A204.1 (cell line): ENCODE data around the gene ISCA2.

ENCODE experiments used
- FAIRE-seq: peaks from 2 replicates; lab custom pipeline; 2012; peaks lifted over from hg19 to GRCh38; lab: Jason Lieb, UNC

ISCA2 gene

DNA sequence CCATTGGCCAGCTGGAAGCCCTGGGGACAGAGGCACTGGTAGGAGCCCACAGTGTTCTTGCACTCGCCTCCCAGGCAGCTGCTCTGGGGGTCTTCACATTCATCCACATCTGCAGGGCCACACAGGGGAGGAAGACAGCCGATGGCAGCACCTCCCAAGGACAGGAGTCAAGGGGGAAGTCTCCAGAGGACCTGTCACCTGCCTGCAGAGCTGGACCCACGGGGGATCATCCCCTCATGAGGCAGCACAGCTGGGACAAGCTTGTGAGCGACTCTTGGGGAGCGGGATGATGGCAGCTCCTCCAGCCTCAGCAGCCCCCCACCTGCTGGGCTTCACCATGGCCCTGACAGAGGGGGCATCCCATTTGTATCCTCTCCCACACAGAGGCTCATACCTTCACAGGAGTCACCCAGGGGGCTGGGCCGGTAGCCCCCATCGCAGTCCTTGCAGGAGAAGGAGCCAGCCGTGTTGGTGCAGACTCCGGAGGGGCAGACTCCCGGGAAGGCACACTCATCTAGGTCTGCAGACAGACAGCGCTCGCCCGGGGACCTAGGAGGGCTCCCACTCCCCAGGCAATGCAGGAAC, 15.4 kb downstream of the ISCA2 start:
- FAIRE-seq = no peak

DNA sequence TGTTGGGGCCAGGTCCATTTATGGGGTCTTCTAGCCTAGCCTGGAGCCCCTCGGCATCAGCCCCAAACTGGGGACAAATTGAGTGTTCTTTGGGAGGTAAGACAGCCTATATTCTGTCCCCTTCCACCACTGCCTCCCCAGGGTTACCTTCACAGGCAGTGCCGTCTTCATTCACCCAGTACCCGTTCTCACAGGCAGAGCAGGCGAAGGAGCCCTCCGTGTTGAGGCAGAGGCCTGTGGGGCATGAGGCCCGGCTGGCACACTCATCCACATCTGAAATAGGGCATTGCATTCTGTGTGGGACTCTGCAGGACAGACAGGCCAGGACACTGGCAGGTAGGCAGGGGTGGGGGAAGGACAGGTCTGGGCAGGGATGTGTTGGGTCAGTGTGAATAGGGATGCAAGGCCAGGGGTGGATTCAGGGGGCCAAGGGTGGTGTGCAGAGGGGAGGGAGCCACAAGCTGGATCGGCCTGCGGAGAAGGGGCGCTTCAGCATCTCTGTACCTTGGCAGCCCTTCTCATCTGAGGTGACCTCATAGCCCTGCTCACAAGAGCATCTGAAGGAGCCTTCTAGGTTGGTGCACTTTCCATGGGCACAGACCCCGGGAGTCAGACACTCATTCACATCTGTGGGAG, 16.1 kb downstream of the ISCA2 start:
- no peak for FAIRE-seq

DNA sequence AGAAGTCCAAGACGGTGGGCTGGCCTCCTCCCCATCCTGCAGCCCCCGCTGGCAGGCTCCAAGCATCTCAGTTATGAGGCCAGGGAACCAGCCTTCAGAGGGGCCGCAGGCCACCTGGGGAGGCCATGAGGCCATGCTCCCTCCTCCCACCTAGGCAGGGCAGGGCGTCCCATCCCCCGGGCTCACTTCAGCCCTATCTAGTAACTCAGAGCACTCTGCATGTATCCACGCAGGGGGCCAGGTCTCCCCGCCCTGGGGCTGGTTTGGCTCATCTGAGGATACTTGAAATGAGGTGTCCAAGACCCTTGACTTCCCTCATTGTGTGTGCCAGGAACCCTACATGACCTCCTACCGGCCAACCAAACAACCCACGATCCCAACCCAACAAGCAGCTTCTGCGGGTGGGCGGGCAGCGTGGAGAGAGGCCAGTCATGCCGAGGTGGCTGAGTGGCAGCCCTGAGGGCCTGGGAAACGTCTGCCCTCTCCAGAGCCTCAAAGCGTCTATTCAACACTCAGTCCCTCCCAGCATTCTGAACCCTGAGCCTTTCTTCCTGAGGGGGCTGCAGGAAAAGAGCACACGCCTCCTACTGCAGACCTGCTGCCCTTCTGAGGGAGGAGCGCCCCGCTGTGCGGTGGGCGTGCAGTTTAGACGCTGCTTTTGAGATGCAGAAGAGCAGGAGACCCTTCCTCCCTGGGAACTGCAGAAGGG, 16.8 kb downstream of the ISCA2 start:
- no peak for FAIRE-seq

DNA sequence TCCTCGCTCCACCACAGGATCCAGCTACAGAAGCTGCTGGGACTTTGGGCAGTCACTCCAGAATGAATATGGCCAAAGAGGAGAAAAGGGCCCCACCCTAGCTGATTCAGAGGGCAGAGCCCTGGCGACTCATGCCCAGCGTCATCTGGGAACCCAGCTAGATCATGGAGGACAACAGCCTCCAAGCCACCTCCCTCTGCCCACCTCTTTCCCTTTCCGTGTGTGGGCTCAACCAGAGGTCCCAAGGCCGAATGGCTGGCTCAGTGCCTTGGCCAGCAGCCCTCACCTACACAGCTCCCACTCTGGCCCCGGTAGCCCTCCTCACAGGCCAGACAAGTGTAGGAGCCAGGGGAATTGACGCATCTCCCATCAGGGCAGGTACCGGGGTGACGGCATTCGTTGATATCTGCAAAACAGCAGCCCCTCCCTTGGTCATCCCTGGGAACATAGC, 17.4 kb downstream of the ISCA2 start:
- no peak for FAIRE-seq

DNA sequence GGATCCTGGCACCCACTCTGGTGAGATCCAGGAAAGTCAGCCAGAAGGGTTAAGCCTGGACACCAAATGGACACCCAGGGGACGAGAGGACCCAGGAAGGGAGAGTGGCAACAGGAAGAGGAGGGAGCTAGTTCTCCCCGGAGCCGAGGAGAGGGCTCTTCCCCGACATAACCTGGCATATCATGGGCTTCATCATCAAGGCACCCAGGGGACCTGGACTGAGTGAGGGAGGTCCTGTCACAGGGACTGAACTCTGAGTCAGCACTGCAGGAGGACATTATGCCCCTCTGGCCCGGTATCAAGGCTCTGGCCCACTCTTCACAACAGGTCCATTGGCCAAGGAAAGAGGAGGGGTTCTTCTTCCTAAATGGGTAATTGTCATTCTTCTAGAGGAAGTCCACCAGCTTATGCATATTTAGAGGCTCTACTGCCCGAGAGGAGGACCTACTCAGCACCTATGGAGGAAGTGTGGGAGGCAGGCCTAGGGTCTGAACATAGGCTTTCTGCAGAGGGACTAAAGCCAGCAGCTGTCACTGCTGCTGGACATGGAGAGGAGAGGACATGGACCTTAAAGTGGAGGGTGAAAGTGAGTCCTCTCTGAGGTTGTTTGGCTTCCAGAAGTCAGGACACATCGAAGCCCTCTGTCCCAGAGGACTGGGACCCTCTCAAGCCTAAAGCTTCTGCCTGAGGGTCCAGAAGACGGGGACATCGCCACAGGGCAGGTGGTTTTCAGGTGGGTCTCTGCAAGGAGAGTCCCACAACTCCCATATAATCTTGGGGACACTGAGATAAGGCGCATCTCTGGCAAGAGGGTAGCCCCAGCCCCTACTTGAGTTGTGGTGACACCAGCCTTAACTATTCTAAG, 18.6 kb downstream of the ISCA2 start:
- FAIRE-seq = no peak

DNA sequence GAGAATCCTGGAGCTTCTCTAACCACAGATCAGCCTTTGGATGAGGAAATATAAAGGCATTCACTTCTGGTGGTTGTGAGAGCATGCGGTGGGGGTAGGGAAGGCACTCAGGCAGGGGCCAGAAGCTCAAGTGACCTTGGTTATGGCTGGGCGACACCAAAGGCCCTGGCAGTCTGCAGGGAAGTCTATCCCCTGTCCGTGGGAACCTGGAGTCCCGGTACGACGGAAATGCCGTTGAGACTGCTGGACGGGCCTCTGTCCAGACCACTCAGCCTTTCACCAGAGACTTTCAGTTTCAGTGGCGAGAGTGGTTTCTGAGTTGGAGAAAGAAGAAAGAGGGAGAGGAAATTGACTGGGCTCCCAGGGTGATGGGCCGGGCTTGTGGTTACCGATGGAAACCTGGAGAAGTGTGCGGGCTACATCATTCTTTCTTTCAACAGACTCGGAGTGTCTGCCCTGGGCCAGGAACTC, 20.9 kb downstream of the ISCA2 start:
- FAIRE-seq = no peak

DNA sequence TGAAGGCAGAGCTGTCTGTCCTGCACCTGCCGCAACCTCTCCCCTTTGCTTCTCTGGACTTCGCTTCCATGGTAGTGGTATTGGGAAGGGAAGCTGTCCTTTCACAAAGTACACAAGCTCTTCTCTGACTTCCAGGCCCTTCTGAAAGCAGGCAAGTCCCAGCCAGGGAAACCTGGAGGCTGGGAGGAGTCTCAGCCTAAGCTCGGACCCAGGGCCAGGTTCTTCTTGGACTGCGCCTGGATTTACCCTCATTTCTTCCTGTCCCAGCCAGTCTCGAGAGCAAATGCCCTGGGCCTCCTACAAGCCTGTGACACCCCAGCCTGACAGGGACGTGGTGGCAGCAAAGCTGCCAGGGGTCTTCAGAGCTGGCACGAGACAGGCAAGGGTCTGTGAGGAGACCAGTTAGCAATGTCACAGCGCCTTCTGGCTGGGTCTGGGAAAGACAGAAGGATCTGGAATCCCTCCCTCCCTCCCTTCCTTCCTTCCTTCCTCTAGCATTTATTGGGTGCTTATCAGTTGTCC, 22.4 kb downstream of the ISCA2 start:
- FAIRE-seq = no peak

DNA sequence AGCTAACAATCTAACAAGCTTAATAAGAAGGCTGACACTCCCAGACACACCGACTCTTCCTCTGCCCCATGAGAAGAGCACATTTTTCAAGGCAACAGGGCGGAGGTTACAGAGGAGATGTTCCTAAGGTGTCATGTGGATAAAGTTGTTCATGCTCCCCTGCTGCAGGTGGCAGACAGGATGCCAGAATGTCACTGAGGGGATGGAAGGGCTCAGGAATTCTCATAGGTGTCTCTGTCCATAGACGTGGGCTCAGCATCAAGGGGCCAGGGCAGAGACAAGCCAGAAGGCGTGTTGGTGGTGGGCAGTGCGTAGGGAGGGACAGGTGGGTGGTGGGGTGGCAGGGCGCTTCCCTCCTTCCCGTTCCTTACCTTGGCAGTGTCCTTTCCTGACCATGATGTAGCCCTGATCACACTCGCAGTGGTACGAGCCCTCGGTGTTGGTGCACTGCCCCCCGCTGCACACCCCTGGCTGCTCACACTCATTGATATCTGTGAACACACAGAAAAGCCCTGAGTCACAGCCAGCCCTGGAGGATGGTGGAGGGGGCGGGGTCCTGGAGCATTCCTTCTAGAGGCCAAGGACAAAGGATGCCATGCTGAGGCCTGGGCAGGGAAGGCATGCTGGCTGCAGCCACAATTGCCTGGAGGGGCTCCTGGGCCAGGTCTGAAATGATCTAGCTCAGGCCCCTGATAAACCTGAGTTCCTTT, 23.0 kb downstream of the ISCA2 start:
- no peak for FAIRE-seq

DNA sequence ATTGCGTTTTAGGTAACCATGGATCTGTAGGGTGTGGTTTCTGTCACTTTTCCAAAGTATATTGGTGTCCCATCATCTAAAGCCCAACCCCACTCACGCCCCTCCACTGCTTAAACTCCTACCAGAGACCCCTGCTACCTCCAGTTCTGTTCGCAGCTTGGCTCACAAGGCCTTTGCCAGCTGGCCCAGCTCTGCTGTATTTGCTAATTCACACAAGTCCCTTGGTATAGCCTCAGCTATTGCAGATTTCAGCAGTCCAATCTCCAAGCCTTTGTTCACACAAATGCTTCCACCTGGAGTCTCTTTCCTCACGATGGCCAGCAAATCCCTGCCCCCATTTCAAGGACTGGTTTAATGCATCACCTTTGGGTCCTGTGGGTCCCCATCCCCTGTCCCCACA, 24.2 kb downstream of the ISCA2 start:
- no peak for FAIRE-seq

DNA sequence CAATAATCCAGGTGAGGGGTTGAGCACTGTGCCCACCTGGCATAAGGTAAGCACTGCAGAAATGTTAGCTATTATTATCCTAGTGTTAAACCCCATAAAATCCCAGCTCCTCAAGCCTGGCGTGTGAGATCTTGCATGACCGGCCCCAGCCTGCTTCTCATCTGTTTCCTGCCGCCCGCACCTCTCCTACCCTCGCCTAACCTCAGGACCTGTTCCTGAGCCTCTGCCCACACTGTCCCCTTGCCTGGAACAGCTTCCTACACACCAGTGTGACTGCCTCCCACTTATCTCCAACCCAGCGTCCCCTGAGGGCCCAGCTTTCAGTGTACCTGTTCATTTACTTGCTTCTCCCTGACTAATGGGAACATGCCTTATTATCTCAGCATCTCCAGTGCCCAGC, 24.7 kb downstream of the ISCA2 start:
- no peak for FAIRE-seq

DNA sequence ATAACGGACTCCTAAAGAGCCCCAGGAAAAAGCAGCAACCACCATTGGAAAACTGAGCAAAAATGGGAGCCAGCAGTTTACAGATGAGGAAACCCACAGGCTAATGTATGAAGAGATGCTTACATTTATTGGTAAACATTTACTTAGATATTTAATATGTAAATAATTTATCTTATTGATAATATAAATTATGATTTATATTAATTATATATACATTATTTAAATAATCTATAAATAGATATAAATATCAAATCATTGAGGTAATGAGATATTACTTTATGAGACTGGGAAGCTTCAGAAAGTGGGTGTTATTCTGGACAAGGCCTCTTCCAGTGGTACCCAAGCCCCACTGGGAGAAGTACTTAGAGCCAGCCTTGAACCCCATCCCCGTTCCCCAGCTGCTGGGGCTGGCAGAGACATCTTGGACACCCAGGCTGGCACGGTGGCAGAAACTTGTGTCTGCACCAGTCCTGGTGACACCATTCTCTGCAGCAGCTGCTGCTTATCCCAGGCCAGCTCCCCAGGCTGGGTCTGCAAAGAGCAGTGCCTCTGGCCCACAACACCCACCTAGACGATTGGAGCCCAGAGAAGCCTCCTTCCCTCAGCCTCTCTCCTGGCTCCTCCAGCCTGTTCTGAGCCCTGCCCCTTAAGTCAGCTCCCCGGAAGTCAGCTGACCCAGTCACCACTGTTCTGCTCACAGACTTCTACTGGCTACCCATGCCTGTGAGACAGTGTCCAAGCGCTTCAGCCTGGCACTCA, 25.9 kb downstream of the ISCA2 start:
- FAIRE-seq = no peak

DNA sequence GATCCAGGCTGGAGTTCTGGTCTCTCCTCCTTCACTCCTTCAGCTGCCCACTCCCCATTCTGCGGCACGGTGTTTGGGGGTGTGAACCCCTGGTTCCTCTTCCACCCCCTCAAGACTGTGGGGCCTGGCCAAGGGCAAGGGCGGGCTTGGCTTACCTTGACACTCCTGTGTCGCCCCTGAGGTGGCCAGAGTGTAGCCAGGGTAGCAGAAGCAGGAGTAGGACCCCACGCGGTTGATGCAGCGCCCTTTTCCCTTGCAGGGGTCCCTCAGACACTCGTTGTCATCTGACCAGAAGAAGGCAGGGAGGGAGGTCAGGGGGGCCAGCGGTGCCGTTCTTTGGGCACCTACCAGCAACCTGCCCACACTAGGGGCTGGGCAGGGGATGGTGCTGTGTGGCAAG, 28.2 kb downstream of the ISCA2 start:
- FAIRE-seq = no peak

DNA sequence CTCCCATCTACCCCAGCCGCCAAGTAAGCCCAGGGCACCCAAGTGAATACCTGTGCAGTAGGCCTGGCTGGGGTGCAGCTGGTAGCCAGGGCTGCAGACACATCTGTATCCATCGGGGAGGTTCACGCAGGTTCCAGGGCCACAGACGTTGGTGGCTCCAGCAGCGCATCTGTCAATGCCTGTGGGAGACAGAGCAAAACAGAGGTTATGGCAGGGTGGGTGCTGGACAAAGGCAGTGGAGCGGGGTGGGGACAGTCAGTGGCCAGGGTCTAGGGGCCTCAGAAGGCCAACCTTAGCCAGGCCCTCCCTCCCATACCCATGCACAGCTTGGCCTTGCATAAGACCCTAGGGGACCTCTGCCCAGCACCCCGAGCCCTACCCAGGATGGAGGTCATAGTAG, 29.2 kb downstream of the ISCA2 start:
- FAIRE-seq = no peak

DNA sequence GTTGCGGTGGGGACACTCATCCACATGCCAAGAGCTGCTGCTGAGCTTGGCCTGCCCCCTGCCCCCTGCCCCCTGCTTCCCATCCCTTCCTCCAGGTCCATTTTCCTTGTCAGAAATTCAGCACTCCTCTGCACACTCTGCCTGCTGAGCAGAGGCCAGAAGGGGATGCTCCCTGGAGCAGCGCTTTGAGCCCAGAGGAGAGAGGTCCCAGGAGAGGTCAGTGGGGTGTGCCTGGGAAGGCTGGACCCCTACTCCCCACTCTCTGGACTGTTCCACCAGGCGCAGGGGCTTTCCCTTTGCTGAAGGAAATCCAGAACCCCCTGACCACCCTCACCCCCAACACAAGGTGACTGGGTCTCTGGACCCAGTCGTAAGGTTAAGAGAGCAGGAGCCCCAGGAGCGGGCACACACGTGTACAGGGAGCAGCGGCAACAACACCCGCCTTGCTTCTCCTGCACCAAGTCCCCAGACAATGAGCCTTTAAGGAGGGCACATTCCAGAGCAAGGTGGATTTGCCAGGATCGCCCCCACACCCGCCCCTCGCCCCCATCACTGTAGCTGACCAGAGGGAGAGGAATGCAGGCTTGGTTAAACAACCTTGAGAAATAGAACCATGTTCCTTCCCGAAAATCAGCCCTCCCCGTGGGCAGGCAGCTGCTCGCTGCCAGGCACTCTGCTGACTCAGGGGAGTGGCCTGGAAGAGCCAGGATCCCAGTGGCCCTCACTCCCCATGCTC, 30.7 kb downstream of the ISCA2 start:
- FAIRE-seq = no peak

DNA sequence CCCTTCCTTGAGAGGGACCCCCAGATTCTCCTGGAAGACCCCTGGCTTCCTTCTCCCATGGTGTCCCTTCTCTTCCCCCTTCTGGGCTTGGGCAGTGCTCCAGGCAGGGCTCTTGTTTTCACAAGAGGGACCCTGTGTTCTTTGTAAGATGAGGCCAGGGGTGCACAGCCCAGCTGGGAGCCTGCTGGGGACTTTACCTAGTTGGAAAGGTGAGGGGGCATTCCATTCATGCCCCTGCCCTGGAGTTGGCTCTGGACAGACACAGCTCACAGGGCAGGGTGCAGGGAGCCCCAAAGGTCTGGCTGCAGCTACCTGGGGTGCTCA, 31.2 kb downstream of the ISCA2 start:
- FAIRE-seq = no peak

DNA sequence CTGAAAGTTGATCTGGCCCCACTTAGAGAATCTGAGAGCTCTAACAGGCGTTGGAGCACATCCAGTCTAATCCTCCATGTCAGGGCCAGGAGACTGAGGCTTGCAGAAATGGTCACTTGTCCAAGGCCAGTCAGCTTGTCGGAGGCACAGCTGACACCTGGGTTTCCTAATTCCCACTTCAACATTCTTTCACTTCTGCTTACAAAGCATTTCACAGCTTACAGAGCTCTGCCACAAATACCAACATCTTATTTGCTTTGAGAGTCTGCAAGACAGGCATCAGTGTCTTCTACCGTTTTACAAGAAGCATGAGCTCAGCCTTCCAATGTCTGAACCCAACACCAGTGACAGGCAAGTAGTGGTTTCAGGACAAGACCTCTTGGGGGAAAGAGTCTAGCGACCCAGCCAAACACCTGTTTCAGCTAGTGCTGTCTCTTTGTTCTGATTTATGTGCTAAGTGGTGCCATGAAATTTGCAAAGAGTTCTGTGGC, 31.8 kb downstream of the ISCA2 start:
- no peak for FAIRE-seq

DNA sequence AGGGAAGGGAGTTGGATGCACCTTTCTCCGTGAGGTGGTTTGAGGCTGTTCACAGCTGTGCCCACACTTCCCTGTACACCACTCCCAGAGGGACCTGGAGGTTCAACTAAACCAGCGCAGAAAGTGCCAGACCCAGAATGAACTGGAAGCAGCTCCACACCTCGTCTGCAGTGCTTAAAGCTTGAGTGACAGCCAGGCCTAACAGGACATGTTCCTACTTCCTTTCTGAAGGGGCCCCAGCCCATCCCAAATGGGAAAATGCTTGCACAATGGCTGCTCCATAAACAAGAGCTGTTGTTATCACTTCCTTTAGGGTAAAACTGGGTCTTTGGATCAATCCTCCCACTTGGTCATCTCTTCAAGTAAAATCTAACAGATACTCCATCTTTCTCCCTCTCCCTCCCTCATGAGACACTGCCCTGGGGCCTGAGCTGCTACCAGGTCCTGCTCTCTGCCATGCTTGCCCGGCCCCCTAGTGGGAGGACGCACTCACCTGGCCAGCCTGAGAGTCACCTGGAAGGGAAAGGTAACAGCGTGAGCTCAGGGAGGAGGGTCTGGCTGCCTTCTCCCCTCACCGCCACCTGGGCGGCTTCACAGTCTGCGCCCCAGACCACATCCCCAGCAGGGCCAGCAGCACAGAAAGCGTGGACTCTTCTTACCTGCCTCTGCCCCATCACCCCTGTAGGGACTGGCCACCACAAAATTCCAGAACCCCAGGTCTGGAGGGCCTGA, 33.5 kb downstream of the ISCA2 start:
- FAIRE-seq = no peak

DNA sequence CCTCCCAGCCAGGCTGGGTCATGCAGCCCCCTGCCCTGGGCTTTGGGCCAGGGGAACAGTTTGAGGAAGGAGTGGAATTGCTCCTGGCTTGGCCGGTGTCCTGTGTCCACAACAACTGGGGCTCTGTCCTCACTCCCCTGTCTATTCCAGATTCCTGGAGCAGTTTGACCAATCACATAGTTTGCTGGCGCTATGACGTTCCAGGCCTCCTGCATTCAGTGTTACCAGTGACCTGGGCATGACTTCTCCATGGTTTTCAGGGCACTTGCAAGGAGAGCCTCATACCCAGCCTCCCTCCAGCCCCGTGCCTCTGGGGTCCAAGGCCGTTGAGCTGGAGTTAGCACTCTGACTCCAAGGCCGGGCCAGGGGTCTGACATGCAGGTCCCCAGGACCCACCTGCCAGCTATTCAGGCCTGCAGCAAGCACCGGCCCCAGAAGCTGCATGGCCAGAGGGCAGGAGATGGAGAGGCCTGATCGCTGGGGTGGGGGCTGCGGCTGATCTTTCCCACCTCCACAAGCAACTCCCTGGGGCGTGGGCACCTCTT, 34.2 kb downstream of the ISCA2 start:
- no peak for FAIRE-seq

DNA sequence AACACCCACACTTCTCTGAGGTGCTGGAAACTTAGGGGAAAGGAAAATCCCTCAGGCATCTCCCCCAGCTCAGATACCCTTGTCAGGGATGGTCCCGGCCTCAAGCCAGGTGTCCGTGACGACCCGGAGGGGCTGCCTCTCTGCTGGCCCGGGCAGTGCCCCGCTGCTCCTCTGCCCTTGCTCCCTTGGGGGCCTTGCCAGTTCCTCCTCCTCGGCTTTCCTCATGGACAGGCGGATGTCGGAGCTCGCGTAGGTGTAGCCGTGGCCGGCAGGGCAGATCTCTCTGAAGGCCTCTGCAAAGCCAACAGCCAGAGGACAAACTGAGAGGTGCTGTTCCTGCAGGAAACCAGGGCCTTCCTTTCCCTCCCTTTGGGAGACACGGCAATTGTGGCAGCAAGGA, 34.8 kb downstream of the ISCA2 start:
- no peak for FAIRE-seq
